Neural progenitor cell (in vitro differentiated cells): ENCODE results near the gene KCNT1. TPM values are rescaled to one million over a fixed set of nuclear protein-coding genes. Genes with fewer than 3 reads are reported as not detected.

Experiments used
- DNase-seq: peaks from one replicate; pipeline ENCODE4 v3.0.0-alpha.2; 2016; ENCODE audit warnings: low spot score
- H2AFZ ChIP-seq: fragments of 200-600 bp; sonication (generic); replicated peaks from 2 replicates; pipeline ENCODE4 v1.6.1; 2016; ENCODE audit warnings: antibody characterized with exemption
- H3F3A ChIP-seq: fragments of 200-600 bp; sonication (generic); 2 replicates; pipeline ENCODE4 v1.6.1; 2016; ENCODE audit warnings: antibody characterized with exemption, low read depth
- H3K27ac ChIP-seq: fragments of 200-600 bp; sonication (generic); 2 replicates; pipeline ENCODE4 v1.5.1; 2016; ENCODE audit warnings: mild to moderate bottlenecking
- H3K27me3 ChIP-seq: fragments of 200-600 bp; sonication (generic); 2 replicates; pipeline ENCODE4 v1.6.1; 2016; ENCODE audit warnings: mild to moderate bottlenecking, moderate library complexity
- H3K36me3 ChIP-seq: fragments of 200-600 bp; sonication (generic); 2 replicates; pipeline ENCODE4 v1.5.1; 2016
- H3K4me1 ChIP-seq: fragments of 200-600 bp; sonication (generic); 2 replicates; pipeline ENCODE4 v1.6.1; 2016; ENCODE audit warnings: mixed run types
- H3K4me2 ChIP-seq: fragments of 200-600 bp; sonication (generic); 2 replicates; pipeline ENCODE4 v1.6.1; 2016
- H3K4me3 ChIP-seq: fragments of 200-600 bp; sonication (generic); 2 replicates; pipeline ENCODE4 v1.5.1; 2016
- H3K79me2 ChIP-seq: fragments of 200-600 bp; sonication (generic); 2 replicates; pipeline ENCODE4 v1.6.1; 2016; ENCODE audit warnings: low read depth
- H3K9ac ChIP-seq: fragments of 200-600 bp; sonication (generic); 2 replicates; pipeline ENCODE4 v1.6.1; 2016
- H3K9me3 ChIP-seq: fragments of 200-600 bp; sonication (generic); 2 replicates; pipeline ENCODE4 v1.5.1; 2016; ENCODE audit warnings: low read depth
- H4K20me1 ChIP-seq: fragments of 200-600 bp; sonication (generic); 2 replicates; pipeline ENCODE4 v1.6.1; 2016; ENCODE audit warnings: low read depth
- H3K27ac Mint-ChIP-seq: 3 replicates; pipeline ENCODE4 v1.8.0; 2021; ENCODE audit warnings: mixed read lengths
- H3K27me3 Mint-ChIP-seq: 2 replicates; pipeline ENCODE4 v1.8.0; 2022; ENCODE audit warnings: low read depth, mild to moderate bottlenecking, inconsistent platforms, moderate library complexity, mixed read lengths; ENCODE audit not compliant: insufficient read depth
- H3K36me3 Mint-ChIP-seq: 3 replicates; pipeline ENCODE4 v1.8.0; 2021; ENCODE audit warnings: mixed read lengths
- H3K4me1 Mint-ChIP-seq: 3 replicates; pipeline ENCODE4 v1.8.0; 2021; ENCODE audit warnings: mixed read lengths
- H3K4me3 Mint-ChIP-seq: 3 replicates; pipeline ENCODE4 v1.8.0; 2021; ENCODE audit warnings: mild to moderate bottlenecking, moderate library complexity, mixed read lengths
- H3K9me3 Mint-ChIP-seq: 3 replicates; pipeline ENCODE4 v1.8.0; 2020; ENCODE audit warnings: mixed read lengths
- CTCF ChIP-seq: fragments of 200-600 bp; sonication (generic); IDR thresholded peaks from 2 replicates; pipeline ENCODE4 v1.5.1; 2017; ENCODE audit warnings: antibody characterized with exemption, mild to moderate bottlenecking
- EZH2 ChIP-seq: fragments of 200-600 bp; sonication (generic); IDR thresholded peaks from 2 replicates; pipeline ENCODE4 v1.6.1; 2017; ENCODE audit warnings: antibody characterized with exemption, mild to moderate bottlenecking, moderate library complexity
- EZH2phosphoT487 ChIP-seq: fragments of 200-600 bp; sonication (generic); IDR thresholded peaks from 2 replicates; pipeline ENCODE4 v1.6.1; 2017; ENCODE audit warnings: antibody characterized with exemption
- total RNA-seq: library from RNA; depleted of rRNA; stranded (reverse); fragments of >200 nt; gene quantifications from 2 replicates; pipeline ENCODE4 v1.2.3, GENCODE V29; 2015; ENCODE audit warnings: low replicate concordance

Gene KCNT1
- total RNA-seq, 1 donor from 2014 or later: not detected

DNA sequence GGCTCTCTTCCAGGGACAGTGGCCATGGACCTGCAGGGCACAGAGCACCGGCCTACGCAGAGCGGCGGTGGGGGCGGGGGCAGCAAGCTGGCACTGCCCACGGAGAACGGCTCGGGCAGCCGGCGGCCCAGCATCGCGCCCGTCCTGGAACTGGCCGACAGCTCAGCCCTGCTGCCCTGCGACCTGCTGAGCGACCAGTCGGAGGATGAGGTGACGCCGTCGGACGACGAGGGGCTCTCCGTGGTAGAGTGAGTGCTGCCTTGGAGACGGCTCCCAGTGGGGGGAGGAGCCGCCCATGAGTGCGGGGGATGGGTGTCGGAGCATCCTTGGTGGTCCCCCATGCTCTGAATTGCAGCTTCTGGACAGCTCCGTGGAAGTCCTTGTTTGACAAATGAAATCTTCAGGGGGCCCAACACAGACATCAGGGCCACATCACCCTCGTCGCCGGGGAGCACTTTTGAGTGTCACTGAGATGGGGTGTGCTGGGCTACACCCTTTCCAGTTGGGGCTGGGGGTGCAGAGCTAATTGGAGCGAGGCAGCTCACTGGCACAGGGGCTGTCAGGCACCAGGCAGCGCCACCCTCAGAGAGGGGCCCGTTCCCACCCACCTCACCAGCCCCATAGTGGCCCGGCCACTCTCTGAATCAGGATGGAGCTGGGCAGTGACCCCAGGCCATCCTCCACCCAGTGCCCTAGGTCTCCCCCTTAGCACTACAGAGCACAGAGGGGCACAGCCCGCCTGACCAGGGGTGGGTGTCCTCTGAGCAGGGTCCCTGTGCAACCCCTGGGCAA is 70.9 kb downstream of the KCNT1 start:
- H3K27me3 Mint-ChIP-seq: peaks cover 9% of the 10 kb centered on the region
- Histone ChIP-seq H3K27me3 (no peaks in the 10 kb centered on the region), H3K9ac (no peak overlapping the region), H3F3A (no peaks in the 10 kb centered on the region), H4K20me1 (no peaks in the 10 kb centered on the region), H2AFZ (no peak overlapping the region), H3K79me2 (no peaks in the 10 kb centered on the region), H3K4me1 (peaks cover 3% of the 10 kb centered on the region), H3K27ac (no peak overlapping the region), H3K9me3 (no peaks in the 10 kb centered on the region), H3K36me3 (no peaks in the 10 kb centered on the region), H3K4me3 (no peak overlapping the region), H3K4me2 (no peak overlapping the region)
- peaks cover 6% of the 10 kb centered on the region for H3K4me1 Mint-ChIP-seq
- no peak for TF ChIP-seq EZH2phosphoT487
- TF ChIP-seq EZH2: no peak
- no peak for TF ChIP-seq CTCF
- no peak overlapping the region for H3K27ac Mint-ChIP-seq
- DNase-seq: peak; percentile 33
- no peak overlapping the region for H3K4me3 Mint-ChIP-seq
- no peaks in the 10 kb centered on the region for H3K9me3 Mint-ChIP-seq
- H3K36me3 Mint-ChIP-seq: no peaks in the 10 kb centered on the region

- TF ChIP-seq EZH2 (no peak), EZH2phosphoT487 (no peak), CTCF (no peak)
- Histone ChIP-seq H3K4me3 (no peak overlapping the region), H3K4me2 (no peak overlapping the region), H3K27ac (no peak overlapping the region), H3K9ac (no peak overlapping the region), H3K27me3 (no peaks in the 10 kb centered on the region), H4K20me1 (no peaks in the 10 kb centered on the region), H3F3A (no peaks in the 10 kb centered on the region), H3K36me3 (no peaks in the 10 kb centered on the region), H2AFZ (no peak overlapping the region), H3K4me1 (peaks cover 3% of the 10 kb centered on the region), H3K79me2 (no peaks in the 10 kb centered on the region), H3K9me3 (no peaks in the 10 kb centered on the region)
- Mint-ChIP-seq H3K27ac (no peak overlapping the region), H3K4me3 (no peak overlapping the region), H3K27me3 (peaks cover 9% of the 10 kb centered on the region), H3K36me3 (no peaks in the 10 kb centered on the region), H3K4me1 (peaks cover 6% of the 10 kb centered on the region), H3K9me3 (no peaks in the 10 kb centered on the region)
- no peak for DNase-seq
These were observed 71.7 kb downstream of the KCNT1 start for GRCh38 chr9:135773530-135774238.

DNA sequence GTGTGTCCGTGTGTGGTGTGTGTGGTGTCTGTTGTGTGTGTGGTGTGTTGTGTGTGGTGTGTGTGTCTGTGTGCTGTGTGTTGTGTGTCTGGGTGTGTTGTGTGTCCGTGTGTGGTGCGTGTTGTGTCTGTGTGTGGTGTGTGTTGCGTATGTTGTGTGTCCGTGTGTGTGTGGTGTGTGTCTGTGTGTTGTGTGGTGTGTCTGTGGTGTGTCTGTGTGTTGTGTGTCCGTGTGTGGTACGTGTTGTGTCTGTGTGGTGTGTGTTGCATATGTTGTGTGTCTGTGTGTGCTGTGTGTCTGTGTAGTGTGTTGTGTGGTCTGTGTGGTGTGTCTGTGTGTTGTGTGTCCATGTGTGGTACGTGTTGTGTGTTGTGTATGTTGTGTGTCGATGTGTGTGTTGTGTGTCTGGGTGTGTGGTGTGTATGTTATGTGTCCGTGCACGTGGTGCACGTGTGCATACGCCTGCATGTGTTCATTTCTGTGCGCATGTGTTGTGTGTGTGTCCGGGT is 72.3 kb downstream of the KCNT1 start:
- Histone ChIP-seq H3K9ac (no peak overlapping the region), H3K4me1 (peaks cover 3% of the 10 kb centered on the region), H2AFZ (no peak overlapping the region), H3K79me2 (no peaks in the 10 kb centered on the region), H3K4me2 (no peak overlapping the region), H3K27ac (no peak overlapping the region), H3F3A (no peaks in the 10 kb centered on the region), H4K20me1 (no peaks in the 10 kb centered on the region), H3K9me3 (no peaks in the 10 kb centered on the region), H3K27me3 (no peaks in the 10 kb centered on the region), H3K4me3 (no peak overlapping the region), H3K36me3 (no peaks in the 10 kb centered on the region)
- Mint-ChIP-seq H3K27ac (no peak overlapping the region), H3K4me3 (no peak overlapping the region), H3K4me1 (peaks cover 3% of the 10 kb centered on the region), H3K36me3 (no peaks in the 10 kb centered on the region), H3K9me3 (no peaks in the 10 kb centered on the region), H3K27me3 (peaks cover 8% of the 10 kb centered on the region)
- no peak for DNase-seq
- TF ChIP-seq CTCF (no peak), EZH2 (no peak), EZH2phosphoT487 (no peak)
